Medulla oblongata (tissue), 1 donor: ENCODE results near the gene IL12RB2.
A peak's percentile ranks its signal among the peaks of the same experiment; 100 is the strongest.

Source experiments
- DNase-seq: peaks from one replicate; pipeline ENCODE4 v3.0.0-alpha.2; 2015; ENCODE audit errors: extremely low spot score

The IL12RB2 gene

DNA sequence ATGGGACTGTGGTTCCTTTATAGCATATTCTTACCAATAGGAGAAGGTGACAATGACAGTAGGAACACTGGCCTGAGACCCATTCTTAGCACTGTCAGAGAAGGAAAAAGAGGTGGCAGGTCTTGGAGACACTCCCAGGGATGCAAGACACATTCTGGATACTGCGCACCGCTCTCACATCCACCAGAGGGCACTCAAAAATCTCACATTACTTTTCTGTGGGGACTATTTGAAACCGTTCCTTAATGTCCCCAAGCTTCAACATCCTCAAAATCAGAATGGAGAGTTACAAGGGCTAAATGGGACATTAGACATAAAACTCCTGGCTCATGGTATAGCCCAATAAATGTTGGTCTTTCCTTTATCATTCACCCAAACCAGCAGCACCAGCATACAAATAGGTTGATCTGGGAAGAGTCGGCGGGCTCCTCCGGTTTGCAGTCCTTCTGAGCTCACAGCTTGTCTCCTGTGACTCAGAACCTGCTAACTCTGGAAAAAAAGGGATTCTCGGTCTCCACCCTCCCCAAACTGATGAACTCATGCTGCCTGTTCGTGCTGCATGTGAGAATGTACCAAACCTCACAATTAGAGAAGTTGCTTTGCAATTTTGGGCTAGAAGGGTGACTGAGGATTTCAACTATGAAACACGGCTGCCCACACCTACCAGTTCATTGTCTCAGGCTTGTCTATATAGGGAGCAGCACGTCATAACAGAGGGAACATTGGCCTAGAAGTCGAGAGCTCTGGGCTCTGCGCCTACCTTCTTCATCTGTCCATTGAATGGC lies 40.2 kb downstream of the IL12RB2 start:
- DNase-seq = peak; percentile 77

DNA sequence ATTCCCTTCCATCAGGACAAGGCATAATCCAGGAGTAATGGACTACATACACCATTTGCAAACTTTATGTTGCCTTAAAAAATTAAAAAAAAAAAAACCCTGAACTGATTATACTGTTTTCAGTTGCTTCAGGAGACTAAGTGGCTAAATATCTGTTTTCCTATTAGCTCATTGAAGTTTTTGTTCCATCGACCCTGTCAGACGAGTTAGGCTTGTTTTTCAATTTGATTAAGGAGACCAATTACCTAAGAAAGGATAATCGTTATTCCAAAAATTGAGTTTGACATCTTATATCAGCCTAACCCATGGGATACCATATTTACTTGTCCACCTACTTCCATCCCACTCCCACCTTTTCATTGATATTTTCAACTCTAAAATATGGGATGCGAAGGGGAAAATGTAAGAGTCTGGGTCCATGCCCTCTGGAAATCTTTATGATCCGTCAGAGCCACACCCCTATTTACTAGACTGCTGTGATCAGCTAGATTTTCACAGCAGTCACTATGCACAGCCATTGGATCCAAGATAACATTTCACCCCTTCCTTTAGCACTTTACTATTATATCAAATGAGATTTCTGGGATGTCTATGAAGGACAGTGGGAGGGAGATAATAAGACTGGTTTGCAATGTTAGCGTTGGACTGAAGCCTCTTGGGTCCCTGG lies 41.0 kb downstream of the IL12RB2 start:
- DNase-seq = no peak

DNA sequence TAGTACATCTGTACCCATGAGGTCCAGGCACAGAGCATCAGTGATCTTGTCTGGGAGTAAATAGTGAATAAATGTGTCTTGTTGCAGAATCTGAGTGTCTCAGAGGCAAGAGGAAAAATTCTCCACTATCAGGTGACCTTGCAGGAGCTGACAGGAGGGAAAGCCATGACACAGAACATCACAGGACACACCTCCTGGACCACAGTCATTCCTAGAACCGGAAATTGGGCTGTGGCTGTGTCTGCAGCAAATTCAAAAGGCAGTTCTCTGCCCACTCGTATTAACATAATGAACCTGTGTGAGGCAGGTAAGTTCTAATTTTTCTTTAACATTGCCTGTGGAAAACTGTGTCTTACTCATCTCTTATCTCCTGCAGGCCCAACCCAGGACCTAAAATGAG lies 43.1 kb downstream of the IL12RB2 start:
- DNase-seq = no peak

- peak; percentile 44 for DNase-seq
These were observed 44.5 kb downstream of the IL12RB2 start for GRCh38 chr1:67352211-67352610.

GRCh38 chr1:67355745-67356424 lies 48.2 kb downstream of the IL12RB2 start:
- no peak for DNase-seq

DNA sequence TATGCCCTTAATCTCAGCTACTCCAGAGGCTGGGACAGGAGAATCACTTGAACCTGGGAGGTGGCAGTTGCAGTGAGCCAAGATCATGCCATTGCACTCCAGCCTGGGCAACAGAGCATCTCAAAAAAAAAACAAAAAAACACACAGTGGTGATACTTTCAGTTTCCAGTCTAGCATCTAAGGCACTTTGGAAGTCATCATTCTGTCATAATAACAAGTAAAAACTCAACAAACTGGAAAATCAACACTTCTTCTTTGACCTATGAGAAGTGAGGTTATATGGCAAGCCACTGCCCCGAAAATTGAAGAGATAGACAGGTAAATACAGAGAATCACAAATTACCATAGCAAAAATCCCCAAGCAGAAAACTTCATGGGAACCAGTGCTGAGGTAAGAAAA lies 51.9 kb downstream of the IL12RB2 start:
- no peak for DNase-seq

DNA sequence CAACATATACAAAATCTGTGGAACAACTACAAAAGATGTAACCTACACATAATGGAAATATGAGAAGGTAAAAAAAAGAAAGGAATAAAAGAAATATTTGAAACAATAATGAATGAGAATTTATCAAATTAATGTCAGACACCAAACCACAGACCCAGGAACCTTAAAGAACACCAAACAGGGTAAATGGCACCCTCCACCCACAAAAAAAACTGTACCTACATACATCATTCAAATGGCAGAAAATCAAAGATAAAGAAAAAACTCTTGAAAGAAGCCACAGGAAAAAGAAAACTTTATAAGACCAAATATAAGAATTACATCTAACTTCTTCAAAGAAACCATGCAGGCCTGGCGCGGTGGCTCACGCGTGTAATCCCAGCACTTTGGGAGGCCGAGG lies 54.0 kb downstream of the IL12RB2 start:
- DNase-seq = no peak

DNA sequence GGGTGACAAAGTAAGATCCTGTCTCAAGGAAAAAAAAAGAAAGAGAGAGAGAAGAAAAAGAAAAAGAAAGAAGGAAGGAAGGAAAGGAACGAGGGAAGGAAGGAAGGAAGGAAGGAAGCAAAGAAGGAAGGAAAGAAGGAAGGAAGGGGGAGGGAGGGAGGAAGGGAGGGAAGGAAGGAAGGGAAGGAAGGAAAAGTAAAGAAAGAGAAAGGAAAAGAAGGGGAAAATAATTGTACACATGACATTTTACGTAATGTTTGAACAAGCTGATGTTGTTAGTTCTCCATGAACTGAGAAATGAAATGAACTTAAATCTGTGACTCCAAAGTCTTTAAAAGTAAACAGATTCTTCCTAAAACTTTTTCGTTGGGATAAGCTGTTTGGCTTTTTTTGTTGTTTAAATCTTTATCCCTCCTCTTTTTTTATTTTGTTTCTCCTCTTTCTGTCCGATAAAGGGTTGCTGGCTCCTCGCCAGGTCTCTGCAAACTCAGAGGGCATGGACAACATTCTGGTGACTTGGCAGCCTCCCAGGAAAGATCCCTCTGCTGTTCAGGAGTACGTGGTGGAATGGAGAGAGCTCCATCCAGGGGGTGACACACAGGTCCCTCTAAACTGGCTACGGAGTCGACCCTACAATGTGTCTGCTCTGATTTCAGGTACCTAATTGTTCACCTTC lies 59.8 kb downstream of the IL12RB2 start:
- no peak for DNase-seq

GRCh38 chr1:67368046-67368514 lies 60.4 kb downstream of the IL12RB2 start:
- no peak for DNase-seq

DNA sequence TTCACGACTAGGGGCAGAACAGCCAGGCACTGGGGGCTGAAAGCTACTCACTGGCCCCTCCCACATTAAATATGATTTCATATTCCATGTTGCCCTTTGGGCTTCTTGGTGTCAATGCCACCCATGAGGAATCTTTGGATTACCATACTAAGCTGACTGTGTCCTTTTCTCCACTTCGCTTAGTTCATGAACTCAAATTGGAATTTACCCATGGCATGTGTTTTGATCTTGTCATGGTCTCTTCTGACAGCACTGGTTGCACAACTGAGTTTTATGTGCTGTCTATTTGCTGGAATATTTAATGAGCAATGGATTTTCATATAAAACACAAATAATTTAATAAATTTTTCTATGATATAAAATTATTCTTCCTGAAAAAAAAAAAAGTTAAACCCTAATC lies 63.4 kb downstream of the IL12RB2 start:
- no peak for DNase-seq

GRCh38 chr1:67371681-67372080 lies 64.0 kb downstream of the IL12RB2 start:
- DNase-seq = no peak

GRCh38 chr1:67372136-67372535 lies 64.5 kb downstream of the IL12RB2 start:
- DNase-seq = no peak

GRCh38 chr1:67372898-67373297 lies 65.2 kb downstream of the IL12RB2 start:
- DNase-seq = no peak

- DNase-seq = no peak
These were observed 68.7 kb downstream of the IL12RB2 start for GRCh38 chr1:67376381-67376780.

GRCh38 chr1:67377253-67377652 lies 69.6 kb downstream of the IL12RB2 start:
- no peak for DNase-seq

DNA sequence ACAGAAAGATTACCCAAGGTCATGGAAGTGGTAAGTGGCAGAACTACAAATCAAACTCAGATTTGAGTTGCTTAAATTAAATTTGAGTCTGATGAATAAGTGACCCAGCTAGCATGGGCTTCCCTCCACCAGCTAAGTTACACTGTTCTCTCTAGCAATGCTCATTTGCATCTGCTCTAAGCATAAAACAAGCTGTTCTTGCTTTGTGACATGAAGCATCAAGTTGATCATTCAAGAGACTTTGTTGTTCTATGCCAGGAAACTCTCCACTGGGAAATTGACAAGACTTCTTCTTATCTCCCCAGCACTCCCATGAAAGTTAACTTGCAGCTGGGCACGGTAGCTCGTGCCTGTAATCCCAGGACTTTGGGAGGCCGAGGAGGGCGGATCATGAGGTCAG lies 73.5 kb downstream of the IL12RB2 start:
- no peak for DNase-seq

DNA sequence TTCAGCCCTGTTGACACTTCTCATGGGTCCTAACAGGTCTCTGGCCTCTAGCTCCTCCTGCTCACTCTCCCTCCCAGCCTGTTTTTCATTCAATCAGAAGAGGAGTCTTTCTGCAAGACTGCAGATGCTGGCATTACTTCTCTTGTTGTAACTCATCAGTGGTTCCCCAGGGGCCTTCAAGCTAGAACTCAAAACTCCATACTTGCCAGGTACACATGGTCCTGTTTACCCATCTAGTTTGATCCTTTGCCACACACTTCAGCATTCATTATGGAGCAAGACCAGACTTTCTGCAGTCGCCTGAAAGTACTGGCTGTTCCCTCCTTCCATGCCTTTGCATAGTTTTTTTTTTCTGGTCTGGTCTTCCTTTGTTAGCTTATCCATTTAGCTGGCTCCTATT lies 74.6 kb downstream of the IL12RB2 start:
- no peak for DNase-seq

- DNase-seq = no peak
These were observed 76.4 kb downstream of the IL12RB2 start for GRCh38 chr1:67383999-67384638.

GRCh38 chr1:67390041-67390887 lies 82.6 kb downstream of the IL12RB2 start:
- no peak for DNase-seq

- no peak for DNase-seq
These were observed 85.6 kb downstream of the IL12RB2 start for GRCh38 chr1:67393240-67393639.

DNA sequence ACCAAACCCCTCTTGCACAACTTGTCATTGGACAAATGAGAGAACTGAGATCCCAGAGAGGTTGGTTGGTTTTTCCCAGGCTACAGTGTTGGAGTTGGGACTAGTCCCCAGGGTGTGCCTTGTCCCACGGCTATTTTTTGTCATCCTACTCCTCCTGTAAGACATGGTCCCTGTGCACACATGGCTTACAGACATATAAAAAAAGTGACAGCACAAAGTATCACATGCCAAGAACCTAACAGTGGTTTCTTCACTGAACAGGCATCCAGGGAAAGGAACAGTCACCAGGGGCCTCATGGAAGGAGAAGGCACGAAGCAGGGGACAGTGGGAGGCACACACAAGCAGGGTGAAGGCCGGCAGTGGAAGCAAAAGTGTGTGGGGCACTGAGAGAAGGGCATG lies 86.1 kb downstream of the IL12RB2 start:
- no peak for DNase-seq
